GM21423 (cell line): ENCODE measurements around the gene METTL1.
"Not testable (repeated sequence)": the region's sequence is repeated elsewhere in the genome, so short reads cannot be mapped to it uniquely, and the experiment has no call there.

Experiments used
- ATAC-seq: cut with Tn5 transposase; IDR thresholded peaks from one replicate; pipeline ENCODE4 v1.9.1; 2021; ENCODE audit warnings: mild to moderate bottlenecking, moderate library complexity; ENCODE audit not compliant: unreplicated experiment

METTL1 gene

DNA sequence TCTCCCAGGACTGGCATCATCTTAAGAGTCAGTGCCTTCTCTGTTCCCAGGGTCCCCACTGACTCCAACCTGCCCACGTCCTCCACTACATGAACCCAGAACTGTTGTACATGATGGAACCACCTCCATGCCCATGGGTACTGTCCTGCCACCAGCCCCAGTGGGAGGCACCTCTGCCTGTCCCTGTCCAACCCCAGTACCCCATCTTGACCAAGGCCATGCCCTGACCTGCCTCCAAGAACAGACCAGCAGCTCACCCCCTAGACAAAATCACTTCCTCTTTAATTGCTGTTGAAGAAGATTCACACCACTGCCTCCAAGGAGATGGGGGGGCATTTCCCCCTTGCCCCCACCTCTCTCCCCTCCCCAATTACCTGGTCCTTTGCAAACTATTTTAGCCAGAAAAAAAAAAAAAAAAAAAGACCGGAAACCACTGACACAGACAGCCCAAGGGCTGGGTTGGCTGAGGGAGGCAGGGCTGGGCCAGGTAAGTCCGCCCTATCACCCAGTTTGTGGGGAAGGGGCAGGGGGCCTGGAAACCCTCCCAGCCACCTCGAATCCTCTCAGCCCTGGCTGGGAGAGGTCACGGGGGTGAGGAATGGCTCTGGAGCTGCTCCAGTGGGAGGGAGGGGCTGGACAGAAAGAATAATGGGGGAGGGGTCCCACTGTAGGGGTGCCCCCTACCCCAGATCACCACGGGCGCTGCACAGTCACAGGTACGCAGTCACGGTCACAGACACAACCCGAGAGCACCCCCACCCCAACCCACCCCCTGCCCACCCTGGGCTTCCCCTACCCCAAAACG is 46.8 kb downstream of the METTL1 start:
- ATAC-seq, result no peak

DNA sequence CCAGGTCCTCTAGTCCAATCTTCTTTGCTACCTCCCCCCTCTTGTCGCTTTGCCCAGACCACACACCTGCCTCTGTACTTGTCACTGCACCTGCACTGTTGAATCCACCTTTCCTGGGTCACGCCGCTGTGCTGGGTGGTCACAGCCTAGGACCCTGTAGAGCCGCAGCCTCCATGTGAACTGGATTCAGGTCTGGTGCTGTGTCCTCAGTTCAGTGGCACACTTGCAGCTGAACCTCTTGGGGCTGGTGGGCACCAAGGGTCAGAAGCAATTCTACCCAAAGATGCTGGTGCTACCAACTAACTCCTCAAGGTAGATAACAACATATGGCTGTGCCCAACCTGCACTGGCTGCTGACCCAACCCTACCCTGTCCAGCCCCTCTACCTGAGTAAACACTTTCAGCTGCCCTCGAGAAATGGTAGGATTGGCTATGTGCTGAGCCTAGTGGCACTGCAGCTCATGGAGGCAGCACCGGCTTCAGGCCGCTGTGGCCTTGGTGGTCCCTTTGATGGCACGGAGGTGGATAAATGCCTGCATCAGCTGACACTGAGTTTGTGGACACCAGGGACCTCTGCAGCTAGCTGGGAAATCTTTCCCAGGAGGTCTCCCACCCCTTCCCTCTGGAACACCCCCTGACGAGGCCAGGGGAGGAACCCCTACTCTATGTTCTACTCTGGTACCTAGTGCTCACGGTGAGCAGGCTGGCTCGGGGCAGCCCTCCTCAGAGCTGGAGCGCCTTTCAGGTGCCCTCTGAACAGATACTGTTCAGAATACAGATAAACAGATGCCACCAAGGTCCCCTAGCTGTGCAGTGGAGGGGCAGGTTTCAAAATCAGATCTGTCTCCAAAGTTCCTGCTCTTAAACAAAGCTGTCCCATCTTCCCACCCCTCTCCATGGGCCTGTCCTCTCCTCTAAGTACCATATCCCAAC is 47.6 kb downstream of the METTL1 start:
- no peak for ATAC-seq

DNA sequence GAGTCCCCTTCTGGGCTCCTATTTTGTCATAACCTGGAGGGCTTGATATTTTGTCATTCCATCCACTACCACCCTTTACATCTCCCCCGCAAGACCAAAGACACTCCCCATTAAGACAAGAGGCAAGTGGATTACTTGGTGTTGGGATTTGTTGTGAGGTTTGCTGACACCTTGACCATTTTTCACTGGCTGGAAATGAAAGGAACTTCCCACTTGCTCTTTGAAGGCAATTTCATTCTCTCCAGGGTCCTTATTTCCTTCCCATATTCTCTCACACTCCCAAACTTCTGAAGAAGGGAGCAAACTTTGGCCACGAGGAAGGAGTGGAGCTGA is 48.3 kb downstream of the METTL1 start:
- ATAC-seq, result no peak

DNA sequence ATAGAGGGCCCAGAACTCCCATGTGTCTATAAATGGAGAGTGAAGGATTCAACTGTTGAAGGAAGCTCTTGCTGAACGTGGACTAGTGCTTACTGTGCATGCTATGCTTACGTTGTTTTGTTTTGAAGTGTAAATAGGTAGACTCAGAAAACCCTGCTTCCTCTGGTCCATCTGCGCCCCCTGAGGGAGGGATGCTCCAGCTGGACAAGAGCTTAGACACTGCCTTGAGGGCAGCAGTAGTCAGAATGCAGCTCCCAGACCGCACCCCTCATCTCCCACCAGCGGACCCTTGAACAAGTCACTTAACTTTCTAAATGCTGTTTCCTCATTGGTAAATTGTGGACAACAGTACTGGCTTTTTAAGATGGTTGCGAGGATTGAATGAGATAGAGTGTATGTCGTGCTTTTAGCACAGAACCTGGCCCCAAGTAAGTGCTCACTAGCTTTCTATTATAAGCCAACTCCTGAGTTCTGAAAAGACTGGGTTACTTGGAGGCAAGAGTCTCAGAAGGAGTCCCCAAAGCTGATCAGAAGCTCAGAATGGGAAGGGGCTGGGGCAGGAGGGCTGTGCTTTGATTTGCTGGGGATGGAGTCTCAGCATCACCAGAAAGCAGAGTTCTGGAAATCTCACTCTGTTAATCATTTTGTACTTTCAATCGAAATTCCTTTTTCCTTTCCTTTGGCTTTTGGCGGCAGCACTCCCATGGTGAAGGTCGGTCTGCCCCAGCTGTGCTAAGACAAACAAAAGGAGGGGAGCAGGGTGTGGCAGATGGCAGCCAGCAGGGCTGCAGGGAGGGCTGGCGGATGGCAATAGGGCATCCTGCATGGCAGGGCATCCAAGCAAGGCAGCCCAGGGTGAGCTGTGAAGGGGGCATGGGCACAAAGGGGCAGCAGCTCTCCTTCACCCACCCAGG is 48.9 kb downstream of the METTL1 start:
- no peak for ATAC-seq

DNA sequence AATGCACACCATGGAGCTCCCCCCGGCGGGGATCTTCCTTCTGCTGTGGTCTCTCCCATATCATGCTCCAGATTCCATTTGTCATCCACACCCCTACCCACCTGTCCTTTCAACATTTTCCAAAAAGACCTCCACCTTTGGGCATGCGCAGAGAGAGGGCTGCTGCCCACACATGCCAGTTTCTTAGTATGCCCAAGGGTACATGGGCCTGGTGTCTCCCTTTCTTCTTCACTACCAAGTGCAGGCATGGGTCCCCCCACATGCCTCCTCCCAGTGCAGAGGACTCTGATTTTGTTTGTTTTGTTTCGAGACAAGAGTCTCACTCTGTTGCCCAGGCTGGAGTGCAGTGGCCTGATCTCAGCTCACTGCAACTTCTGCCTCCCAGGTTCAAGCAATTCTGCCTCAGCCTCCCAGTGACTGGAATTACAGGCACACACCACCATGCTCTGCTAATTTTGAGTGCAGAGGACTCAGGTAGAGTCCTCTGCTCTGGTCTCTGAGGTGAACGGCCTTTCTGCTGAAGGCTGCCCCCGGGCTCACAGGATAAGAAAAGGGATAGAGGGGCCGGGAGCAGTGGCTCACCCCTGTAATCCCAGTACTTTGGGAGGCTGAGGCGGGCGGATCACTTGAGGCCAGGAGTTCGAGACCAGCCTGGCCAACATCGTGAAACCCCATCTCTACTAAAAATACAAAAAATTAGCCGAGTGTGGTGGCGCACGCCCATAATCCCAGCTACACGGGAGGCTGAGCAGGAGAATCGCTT is 49.9 kb downstream of the METTL1 start:
- not testable (repeated sequence) for ATAC-seq

DNA sequence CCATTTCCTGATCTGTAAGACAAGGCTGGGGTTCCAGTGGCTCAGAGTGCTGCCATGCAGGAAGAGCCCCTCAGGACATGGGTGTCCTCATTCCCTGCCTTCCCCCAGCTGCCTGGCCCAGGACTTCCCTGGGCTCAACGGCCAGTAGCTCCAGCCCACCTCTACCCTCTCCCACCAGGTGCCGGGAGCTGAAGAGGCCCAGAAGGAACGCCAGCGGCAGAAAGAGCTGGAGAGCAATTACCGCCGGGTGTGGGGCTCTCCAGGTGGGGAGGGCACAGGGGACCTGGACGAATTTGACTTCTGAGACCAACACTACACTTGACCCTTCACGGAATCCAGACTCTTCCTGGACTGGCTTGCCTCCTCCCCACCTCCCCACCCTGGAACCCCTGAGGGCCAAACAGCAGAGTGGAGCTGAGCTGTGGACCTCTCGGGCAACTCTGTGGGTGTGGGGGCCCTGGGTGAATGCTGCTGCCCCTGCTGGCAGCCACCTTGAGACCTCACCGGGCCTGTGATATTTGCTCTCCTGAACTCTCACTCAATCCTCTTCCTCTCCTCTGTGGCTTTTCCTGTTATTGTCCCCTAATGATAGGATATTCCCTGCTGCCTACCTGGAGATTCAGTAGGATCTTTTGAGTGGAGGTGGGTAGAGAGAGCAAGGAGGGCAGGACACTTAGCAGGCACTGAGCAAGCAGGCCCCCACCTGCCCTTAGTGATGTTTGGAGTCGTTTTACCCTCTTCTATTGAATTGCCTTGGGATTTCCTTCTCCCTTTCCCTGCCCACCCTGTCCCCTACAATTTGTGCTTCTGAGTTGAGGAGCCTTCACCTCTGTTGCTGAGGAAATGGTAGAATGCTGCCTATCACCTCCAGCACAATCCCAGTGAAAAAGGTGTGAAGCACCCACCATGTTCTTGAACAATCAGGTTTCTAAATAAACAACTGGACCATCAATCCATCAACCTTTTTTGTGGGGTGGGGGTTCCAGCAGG is 51.0 kb downstream of the METTL1 start:
- no peak for ATAC-seq

DNA sequence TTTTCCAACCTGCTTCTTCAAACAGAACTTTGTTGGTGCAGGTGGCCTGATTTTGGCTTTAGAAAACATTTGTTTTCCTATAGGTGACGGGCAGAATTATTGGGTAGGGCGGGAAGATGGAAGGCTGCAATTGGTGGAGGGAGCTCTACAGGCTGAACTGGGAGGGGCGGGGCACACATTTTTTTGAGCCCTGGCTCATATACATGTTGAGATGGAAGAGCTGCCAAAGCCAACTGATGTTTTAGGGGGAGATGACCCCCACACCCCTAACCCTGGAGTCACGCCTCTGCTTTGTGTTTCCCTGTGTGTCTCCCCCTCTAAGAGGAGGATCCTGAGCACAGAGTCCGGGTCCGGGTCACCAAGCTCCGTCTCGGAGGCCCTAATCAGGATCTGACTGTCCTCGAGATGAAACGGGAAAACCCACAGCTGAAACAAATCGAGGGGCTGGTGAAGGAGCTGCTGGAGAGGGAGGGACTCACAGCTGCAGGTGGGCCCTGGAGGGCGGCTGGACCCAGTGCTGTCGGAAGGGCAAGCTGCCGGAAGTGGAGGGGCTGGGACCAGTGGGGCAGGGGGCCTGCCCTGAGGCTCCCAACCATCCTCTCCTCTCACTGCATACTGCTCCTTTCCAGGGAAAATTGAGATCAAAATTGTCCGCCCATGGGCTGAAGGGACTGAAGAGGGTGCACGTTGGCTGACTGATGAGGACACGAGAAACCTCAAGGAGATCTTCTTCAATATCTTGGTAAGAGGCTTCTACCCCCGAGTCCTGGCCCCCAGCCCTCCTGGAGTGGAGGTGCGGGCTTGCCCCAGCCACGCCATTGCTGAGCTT is 51.9 kb downstream of the METTL1 start:
- ATAC-seq, result no peak

DNA sequence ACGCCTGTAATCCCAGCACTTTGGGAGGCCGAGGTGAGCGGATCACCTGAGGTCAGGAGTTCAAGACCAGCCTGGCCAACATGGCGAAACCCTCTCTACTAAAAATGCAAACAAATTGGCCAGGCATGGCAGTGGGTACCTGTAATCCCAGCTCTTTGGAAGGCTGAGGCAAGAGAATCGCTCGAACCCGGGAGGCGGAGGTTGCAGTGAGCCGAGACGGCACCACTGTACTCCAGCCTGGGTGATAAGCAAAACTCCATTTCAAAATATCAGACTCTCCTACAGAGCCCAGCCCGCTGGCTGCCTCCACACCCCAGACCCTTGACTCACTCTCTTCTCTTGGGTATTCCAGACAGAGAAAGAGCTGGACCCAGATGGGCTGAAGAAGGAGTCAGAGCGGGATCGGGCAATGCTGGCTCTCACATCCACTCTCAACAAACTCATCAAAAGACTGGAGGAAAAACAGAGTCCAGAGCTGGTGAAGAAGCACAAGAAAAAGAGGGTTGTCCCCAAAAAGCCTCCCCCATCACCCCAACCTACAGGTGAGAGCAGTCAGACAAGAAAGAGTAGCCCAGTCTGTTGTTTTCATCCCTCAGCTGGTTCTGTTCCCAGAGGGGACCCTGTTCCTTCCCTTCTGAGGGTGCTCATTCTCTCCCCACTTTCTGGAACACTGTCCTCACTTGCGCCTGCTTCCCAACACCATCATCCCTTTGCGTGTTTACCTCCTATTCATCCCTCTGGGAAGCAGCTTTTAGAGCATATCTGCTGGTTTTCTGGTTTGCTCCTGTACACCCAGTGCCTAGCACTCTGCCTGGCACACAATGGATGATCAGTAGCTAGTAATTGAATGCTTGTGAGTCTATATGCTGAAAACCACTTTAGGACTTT is 53.0 kb downstream of the METTL1 start:
- no peak for ATAC-seq
